DOHH2 (cell line): ENCODE results near the gene CPNE2.

ENCODE experiments used
- H3F3A ChIP-seq: fragments of 200-600 bp; sonication (generic), shearing (Covaris generic); 2 replicates; pipeline ENCODE4 v1.6.0; 2016; ENCODE audit warnings: antibody characterized with exemption, mild to moderate bottlenecking; ENCODE audit not compliant: control insufficient read depth, insufficient read depth
- H3K27ac ChIP-seq: fragments of 200-600 bp; sonication (generic); 2 replicates; pipeline ENCODE4 v1.5.1; 2014; ENCODE audit warnings: low read depth, mild to moderate bottlenecking, low read length, moderate library complexity
- H3K27me3 ChIP-seq: fragments of 200-600 bp; sonication (generic); 2 replicates; pipeline ENCODE4 v1.6.1; 2014; ENCODE audit warnings: mild to moderate bottlenecking, low read length, mixed read lengths; ENCODE audit not compliant: control insufficient read depth
- H3K36me3 ChIP-seq: fragments of 200-600 bp; sonication (generic); 2 replicates; pipeline ENCODE4 v1.6.1; 2014; ENCODE audit warnings: mild to moderate bottlenecking, low read length, moderate library complexity, mixed read lengths; ENCODE audit not compliant: control insufficient read depth
- H3K4me1 ChIP-seq: fragments of 200-600 bp; sonication (generic); 2 replicates; pipeline ENCODE4 v1.6.1; 2014; ENCODE audit warnings: mild to moderate bottlenecking, low read length, mixed read lengths; ENCODE audit not compliant: control insufficient read depth
- H3K4me2 ChIP-seq: fragments of 200-600 bp; sonication (generic); 2 replicates; pipeline ENCODE4 v1.6.0; 2014; ENCODE audit warnings: mild to moderate bottlenecking, low read length, moderate library complexity
- H3K4me3 ChIP-seq: fragments of 200-600 bp; sonication (generic); 2 replicates; pipeline ENCODE4 v1.5.1; 2014; ENCODE audit warnings: mild to moderate bottlenecking, low read length, mixed read lengths
- H3K79me2 ChIP-seq: fragments of 200-600 bp; sonication (generic); 2 replicates; pipeline ENCODE4 v1.6.1; 2014; ENCODE audit warnings: mild to moderate bottlenecking, low read length, mixed read lengths; ENCODE audit not compliant: control insufficient read depth
- H3K9me2 ChIP-seq: fragments of 200-600 bp; sonication (generic); replicated peaks from 2 replicates; pipeline ENCODE4 v1.6.1; 2014; ENCODE audit warnings: mild to moderate bottlenecking, low read length, mixed read lengths; ENCODE audit not compliant: control insufficient read depth
- H3K9me3 ChIP-seq: fragments of 200-600 bp; sonication (generic); 2 replicates; pipeline ENCODE4 v1.6.1; 2014; ENCODE audit warnings: antibody characterized with exemption, low read length, mixed read lengths; ENCODE audit not compliant: control insufficient read depth, insufficient read depth
- H4K20me1 ChIP-seq: fragments of 200-600 bp; sonication (generic); 2 replicates; pipeline ENCODE4 v1.6.0; 2014; ENCODE audit warnings: low read depth, mild to moderate bottlenecking, antibody characterized with exemption, low read length, moderate library complexity; ENCODE audit not compliant: control insufficient read depth, insufficient read depth
- CTCF ChIP-seq: fragments of 200-600 bp; sonication (generic); IDR thresholded peaks from one replicate; pipeline ENCODE4 v1.5.1; 2014; ENCODE audit warnings: antibody characterized with exemption, mild to moderate bottlenecking, low read depth, low read length; ENCODE audit not compliant: poor library complexity, severe bottlenecking
- EZH2phosphoT487 ChIP-seq: fragments of 200-600 bp; sonication (generic); IDR thresholded peaks from 2 replicates; pipeline ENCODE4 v1.6.1; 2017; ENCODE audit warnings: borderline replicate concordance, mild to moderate bottlenecking, antibody characterized with exemption, low read length, moderate library complexity, mixed read lengths

The CPNE2 gene

GRCh38 chr16:57137043-57137442 is 44.7 kb downstream of the CPNE2 start:
- Histone ChIP-seq H3K27me3 (no peaks in the 10 kb centered on the region), H3K4me2 (no peak overlapping the region)
- TF ChIP-seq CTCF (no peak), EZH2phosphoT487 (no peak)

GRCh38 chr16:57137566-57138273 is 45.3 kb downstream of the CPNE2 start:
- Histone ChIP-seq H3K79me2 (no peaks in the 10 kb centered on the region), H3K4me2 (no peak overlapping the region), H3K4me1 (peaks cover 43% of the 10 kb centered on the region), H3K4me3 (no peak overlapping the region), H3K27me3 (no peaks in the 10 kb centered on the region), H3K9me3 (no peaks in the 10 kb centered on the region), H4K20me1 (no peaks in the 10 kb centered on the region), H3K36me3 (no peaks in the 10 kb centered on the region), H3K27ac (no peak overlapping the region), H3K9me2 (no peaks in the 10 kb centered on the region), H3F3A (no peaks in the 10 kb centered on the region)
- no peak for TF ChIP-seq EZH2phosphoT487
- no peak for TF ChIP-seq CTCF

More at GRCh38 chr16:57137043-57137442, 44.7 kb downstream of the CPNE2 start:
- H3K4me3 ChIP-seq, result no peak overlapping the region
- H3K9me2 ChIP-seq, result no peaks in the 10 kb centered on the region
- H3K4me1 ChIP-seq, result peaks cover 36% of the 10 kb centered on the region
- H4K20me1 ChIP-seq, result no peaks in the 10 kb centered on the region
- no peaks in the 10 kb centered on the region for H3K9me3 ChIP-seq
- H3F3A ChIP-seq, result no peaks in the 10 kb centered on the region
- H3K27ac ChIP-seq, result no peak overlapping the region
- no peaks in the 10 kb centered on the region for H3K36me3 ChIP-seq
- no peaks in the 10 kb centered on the region for H3K79me2 ChIP-seq

GRCh38 chr16:57138281-57138935 is 46.0 kb downstream of the CPNE2 start:
- TF ChIP-seq CTCF, result no peak
- TF ChIP-seq EZH2phosphoT487, result no peak
- Histone ChIP-seq H3K4me2 (no peak overlapping the region), H3K4me1 (peaks cover 45% of the 10 kb centered on the region)

More at GRCh38 chr16:57138281-57138935, 46.0 kb downstream of the CPNE2 start:
- Histone ChIP-seq H3K79me2 (no peaks in the 10 kb centered on the region), H3K27me3 (no peaks in the 10 kb centered on the region), H3F3A (no peaks in the 10 kb centered on the region), H4K20me1 (no peaks in the 10 kb centered on the region), H3K27ac (no peak overlapping the region), H3K4me3 (no peak overlapping the region), H3K9me3 (no peaks in the 10 kb centered on the region), H3K36me3 (no peaks in the 10 kb centered on the region), H3K9me2 (no peaks in the 10 kb centered on the region)
